A204.1 (cell line): Measurements from ENCODE around the gene COQ9.

Source experiments
- FAIRE-seq: peaks from 2 replicates; lab custom pipeline; 2012; peaks lifted over from hg19 to GRCh38; lab: Jason Lieb, UNC

COQ9 gene

DNA sequence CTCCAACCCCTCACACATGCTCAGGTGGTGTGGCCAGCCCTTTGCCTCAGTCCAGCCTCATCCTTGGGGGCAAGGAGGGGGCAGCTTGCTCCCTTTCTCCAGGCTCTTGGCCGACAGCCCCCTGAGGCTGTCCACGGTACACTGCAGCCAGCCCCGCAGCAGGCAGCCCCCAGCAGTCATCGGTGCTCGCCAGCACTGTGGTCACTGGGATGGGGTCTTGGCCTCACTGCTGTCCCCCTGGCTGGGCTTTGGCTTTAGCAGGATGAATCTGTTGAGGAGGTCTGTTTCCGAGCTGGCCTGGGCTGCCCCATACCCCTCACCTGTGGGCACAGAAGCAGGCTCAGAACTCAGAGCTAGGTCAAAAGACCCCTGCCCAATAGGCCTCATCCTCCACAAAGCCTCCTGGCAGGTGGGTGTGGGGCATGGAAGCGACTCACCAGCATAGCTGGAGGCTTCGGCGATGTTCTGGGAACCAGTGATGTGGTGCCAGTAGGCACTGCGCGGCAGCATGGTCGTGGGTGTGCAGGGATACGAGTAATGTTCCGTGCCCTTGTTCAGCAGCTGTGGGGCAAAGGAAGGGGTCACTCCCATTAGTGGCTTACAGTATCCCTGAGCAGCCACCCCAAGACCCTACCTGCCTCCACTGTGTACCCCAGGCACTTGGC is 26.0 kb downstream of the COQ9 start:
- no peak for FAIRE-seq

DNA sequence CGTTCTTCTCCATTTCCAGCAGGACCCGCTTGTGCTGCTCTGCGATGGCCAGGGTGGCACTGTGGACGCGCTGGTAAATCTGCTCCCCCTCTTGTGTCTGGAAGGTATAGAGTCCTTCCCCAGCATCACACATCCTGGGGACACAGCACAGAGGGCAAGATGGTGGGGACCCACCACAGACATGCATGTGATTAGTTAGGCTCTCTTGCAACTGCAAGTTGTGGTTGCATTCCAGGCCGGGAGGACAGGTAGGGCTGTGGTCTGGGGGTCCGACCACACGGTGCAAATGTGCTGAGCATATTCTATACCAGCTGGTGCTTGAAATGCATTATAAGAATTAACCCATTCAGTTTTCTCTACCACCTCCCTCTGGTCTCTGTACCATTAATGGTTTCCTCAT is 26.6 kb downstream of the COQ9 start:
- no peak for FAIRE-seq

DNA sequence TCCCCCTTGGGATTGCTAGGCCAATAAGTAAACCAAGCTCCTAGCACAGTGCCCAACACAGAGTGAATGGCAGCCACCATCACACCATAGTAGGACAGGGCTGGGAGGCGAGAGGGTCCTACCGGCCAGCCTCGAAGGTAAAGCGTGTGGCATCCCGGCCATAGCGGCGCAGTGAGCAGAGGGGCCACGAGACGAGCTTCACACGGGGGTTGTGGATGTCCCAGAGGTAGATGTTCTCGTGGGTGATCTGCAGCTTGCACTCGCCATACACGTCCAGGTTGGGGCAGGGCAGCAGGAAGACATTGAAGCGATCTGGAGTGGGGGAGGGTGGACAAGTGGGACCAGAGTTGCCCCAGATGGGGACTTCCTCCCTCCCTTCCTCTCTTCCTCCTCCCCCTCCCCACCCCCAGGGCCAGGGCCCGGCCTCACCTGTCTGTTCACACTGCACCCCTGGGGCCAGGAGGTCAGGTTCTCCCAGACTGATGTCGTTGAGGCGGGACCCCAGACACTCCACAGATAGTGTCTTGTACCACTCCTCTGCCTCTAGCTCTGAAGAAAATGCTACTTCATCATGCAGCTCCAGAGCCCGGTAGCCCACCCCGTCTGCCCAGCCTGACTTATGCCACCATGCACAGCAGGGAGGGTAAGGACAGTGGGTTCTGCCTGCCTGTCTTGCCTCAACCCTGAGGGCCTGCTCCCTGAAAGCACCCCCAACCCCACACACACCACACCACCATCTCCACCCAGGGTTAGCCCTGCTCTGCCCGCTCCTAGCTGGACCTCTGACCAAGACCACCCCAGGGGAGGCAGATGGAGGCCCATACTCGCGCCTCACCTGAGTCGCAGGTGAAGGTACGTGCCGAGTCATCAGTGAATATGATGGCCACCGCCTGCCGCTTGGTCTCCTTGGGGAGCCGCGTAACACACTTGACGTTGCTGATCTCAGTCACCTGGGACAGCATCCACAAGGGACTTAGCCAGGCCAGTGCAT is 27.7 kb downstream of the COQ9 start:
- no peak for FAIRE-seq

DNA sequence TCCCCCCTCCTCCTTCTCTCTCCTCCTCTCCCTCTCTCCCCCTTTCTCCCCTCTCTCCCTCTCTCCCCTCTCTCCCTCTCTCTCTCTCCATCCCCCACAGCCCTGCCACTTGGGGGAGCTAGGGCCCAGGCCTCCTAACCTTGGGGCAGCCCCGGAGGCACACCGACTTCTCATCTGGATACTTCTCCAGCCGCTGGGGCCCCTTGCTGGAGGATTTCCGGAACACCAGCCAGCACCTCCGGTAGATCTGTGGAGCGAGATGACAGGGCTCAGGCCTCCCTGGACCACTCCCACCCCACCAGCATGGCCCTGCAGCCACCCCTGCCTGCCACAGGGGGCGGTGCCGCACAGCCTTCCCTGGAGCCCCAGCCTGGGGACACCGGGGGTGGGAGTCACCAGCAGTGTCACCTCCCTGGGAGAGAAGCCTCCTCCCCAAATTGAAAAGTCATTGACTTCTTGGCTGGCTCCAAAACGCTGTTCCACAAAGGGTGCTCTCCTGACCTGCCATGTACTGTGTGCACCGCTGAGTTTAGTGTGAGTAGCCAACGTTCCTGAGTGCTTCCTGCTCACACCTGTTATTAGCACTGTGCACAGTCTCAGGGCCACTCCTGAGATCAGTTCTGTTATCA is 28.5 kb downstream of the COQ9 start:
- FAIRE-seq: no peak

DNA sequence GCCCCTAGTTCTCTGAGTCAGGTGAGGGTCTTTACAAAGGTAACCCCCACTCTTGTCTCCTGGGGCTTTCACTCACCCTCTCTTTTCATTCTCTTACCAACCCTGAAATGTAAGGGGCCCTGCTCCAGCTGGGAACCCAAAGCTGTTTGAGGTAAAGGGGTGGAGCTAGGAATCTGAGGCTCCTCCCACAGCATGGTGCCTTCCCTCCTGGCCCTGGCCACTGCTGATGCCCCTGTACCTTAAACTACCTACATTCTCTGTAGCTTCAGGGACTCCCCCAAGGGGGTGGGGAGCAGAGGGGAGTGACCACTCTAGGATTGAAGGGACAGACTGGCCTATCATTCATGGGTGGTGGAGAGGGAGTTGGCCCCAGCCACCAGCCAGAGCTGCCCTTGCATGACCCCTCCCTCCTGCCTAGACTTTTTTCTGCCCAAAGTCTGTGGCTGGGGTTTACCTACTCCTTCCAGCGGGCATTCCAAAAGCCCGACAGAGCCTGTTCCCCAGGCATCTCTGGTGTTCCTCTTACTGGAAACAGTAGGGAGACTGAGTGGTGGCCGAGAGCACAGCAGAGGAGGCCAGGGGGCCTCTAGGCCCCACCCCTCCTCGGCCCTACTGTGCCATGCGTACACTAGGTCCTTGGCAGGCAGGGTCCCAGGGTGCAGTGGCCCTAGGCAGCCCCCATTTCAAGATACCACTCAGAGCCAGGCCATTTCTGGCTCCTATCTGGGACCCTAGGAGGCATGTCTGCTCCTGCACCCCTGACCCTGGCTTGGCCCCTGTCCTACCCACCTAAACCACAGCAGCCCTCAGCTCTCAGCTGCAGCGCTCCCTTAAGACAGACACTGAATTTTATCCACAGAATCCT is 29.5 kb downstream of the COQ9 start:
- FAIRE-seq: no peak

DNA sequence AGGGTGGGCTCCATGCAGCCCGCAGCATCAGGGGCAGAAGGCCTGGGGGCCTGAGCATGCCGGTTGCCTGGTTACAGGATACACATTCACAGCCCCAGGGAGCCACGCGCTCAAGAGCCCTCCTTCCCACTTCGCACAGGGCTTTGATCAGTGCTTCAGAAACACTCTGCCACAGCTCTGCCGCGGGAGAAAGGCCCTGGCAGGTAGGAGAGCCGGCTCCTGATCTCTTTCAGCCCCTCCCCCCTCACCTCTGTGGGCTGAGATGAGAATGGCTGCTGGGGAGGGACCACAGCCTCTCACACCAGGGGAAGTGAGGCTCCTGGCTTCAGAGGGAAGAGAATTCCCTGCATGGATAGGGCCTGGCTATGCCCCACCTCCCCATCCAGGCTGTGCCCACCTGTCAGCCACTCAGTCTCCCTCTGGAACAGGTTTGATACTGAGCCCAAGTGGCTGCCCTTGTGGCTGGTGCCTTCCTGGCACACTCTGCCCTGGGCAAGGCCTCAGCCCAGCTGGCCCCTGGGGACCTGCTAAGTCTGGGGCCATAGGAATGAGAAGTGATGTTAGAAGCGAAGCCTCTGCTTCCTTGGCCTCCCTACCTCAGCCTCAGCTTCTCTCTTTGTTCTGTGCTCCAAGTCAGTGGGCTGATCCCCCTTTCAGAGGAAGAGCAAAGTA is 30.4 kb downstream of the COQ9 start:
- FAIRE-seq: no peak

DNA sequence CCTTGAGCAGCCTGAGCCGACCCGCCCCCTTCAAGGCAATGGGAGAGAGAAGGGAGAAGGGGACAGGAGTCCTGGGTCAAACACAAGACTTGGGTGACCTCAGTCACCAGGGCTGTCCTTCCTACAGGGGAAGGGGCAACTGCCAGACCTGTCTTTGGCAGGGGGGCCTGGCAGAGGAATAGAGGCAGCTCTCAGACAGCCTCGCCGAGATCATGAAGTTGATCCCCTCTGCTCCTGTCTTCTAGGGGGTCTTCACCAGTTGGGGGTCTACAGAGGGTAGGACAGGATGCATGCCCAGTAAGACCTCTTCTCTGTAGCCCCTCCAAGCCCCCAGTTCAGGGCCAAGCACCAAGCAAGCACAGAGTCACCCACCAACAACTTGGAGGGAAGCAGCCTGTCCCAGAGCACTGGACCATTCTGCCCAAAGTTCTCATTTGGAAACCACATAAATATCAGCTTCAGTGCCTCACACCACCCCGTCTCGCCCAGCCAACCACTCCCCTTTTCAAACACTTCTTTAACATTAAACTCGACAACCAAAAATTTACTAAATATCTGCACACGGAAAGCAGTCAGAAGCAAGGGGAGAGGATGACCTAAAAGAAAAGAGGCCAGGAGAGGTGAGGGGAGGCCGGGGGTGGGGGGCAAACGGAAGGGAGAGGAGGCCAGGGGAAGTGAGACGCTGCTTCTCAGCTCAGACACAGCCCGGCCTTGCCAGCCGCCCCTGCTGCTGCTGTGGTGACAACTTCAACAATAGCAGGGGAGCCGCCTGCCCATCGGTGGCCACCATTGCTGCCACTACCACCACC is 31.3 kb downstream of the COQ9 start:
- no peak for FAIRE-seq

DNA sequence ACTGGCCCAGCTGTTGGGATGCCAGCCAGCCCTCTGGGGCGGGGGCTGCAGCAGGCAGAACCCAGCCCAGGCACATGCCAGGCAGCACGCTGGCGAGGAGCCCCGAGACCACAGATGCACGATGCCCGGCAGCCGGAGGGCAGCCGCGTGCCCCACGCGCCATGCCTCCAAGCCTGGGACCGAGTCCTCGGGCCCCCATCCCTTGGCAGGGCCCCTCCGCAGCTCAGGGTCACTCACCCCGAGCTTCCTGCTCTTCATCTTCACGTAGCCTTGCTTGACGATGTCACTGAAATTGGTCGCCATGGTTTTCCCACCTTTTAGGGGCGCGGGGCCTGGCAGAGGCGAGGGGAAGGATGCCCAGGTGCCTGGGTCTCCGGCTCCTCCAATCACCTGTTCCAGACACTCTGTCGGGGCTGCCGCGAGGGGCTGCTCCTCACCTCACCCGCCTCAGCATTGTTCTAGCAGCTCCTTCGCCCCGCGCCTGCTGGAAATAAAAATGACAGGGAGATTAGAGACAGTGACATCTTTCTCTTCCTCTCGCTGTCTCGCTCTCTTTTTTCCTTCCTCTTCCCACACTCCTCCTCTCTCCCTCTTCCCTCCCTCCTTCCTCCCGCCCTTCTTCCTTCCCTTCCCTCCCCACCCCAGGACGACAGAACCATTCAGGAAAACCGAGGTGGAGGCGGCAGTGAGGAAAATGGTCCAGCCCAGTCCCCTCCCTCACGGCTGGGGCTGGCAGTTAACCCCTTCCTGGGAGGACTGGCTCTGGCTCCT is 32.1 kb downstream of the COQ9 start:
- no peak for FAIRE-seq

DNA sequence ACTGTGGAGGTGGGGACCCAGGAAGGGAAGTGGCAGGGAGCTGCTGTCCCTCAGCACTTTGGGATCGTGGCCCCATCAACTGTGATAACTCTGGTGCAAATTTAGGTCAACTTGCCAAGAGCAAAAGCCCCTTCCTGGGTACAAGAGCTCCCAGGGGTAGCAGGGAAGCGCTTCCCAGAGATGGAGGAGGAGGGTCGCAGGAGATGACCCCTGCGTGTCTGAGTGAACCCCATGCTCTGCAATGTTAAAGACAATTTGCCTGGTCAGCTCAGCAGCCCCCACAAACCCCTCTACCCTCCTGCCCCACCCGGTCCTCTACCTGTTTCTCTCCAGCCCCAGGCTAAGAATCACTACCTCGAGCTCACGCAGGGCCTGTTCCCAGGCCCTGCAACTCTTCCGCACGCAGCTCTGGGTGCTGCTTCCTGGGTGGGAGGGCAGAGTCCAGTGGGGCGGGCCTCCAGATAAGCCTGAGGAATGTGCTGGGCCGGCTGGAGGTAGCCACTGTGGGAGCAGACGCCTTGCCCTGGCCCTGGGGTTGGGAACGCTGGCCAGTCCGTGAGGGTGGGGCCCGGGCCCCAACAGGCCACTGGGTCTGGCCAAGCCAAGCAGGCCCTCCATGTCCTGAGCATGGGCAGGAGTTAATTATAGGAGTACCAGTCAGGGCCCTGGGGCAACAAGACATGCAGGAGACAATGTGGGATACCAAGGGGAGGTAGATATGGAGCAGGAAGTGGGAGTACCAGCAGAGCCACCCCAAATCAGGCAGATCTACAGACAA is 32.9 kb downstream of the COQ9 start:
- no peak for FAIRE-seq

DNA sequence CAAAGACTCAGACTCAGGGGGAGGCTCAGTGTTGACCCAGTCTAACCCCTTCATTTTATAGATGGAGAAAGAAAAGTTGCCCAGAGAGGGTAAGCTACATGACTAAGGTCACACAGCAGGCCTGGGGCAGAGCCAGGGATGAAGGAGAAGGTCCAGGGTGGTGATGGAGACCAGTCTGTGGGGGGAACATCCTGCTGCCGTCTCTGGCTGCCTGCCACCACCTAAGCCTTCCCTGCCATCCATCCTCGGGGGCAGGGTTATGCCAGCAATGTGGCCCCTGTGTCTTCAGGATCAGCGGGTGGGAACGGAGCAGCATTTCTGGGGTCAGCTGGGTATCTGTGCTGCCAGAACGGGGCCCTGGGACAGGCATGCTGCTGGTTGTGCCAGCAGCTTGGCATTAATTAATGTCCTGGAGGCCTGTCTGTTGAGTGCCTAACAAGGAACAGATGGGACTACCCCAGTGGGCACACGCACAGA is 33.5 kb downstream of the COQ9 start:
- no peak for FAIRE-seq

DNA sequence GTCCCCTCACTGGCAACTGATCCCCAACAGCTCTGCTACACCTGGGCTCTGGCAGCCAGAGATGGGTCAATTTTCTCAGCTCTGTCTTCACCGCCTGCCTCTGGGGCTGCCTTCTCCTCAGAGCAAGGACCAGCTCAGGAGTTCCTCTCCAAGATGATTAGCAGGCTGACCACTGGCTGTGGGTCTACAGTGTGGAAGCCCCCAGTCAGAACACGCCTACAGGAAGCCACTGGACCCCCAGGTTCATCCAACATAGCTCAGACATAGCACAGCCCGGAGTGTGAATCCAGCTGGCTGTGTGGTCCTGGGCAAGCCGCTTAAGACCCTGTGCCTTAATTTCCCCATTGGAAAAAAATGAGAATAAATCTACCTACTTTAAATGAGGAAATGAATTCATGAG is 34.1 kb downstream of the COQ9 start:
- no peak for FAIRE-seq

DNA sequence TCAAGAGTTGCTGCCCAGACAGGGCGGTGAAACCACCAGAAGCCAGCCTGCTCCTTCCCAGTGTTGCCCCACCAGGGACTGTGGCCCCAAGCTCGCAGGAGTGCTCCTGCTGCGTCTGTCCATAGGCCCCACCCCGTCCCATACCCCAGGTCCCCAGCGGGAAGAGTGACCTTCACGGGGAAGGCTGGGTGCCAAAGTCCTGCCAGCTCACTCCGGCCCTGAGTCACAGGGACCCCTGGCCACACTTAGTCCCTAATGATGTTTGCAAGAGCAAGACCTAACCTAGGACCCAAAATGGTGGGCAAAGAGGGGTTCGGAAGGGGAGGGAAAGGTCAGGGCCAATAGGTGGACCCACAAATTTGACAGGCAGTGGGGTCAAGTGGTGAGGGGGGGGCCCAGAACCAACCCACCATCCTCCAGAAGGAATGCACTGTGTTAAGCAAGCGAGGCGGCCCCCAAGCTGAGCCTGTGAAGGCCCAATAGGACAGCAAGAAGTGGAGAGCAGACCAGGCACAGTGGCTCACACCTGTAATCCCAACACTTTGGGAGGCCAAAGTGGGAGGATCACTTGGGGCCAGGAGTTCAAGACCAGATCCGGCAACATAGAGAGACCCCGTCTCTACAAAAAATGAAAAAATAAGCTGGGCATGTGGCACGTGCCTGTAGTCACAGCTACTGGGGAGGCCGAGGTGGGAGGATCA is 35.7 kb downstream of the COQ9 start:
- FAIRE-seq: no peak

DNA sequence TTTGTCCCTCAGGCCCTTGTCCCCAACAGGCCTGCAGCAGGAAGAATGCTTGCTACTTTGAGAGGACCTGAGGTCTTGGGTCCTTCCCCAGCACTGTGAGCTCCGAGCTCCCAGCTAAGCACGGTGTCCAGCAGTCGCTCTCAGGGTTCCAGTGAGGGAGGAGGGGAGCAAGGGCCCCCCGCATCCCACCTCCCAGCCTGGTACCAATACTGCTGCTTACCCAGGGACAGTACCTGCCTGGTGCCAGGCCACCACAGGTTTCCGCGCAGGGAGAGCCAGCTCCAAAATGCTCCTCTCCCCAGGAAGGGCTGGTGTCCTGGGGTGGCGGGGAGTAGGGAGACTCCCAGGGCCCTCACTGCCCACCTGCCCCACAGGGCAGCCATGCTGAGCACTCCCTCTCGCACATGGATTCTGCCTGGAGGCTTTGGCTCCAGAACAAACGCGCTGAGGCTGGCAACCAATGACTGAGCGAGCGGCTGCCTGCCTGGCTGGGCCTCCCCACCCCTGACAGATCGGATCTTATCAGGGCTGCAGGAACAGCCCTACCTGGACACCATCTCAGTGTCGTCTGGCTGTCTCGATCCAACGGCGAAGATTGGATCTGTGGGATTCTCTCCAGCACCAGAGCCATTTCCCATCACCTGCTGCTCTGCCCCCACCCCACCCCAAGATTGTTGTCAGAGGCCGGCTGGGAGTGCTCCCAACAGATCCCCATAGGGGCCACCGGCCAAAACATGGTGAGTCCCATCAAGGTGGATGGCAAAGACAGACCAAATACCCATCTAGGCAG is 36.6 kb downstream of the COQ9 start:
- FAIRE-seq: no peak

DNA sequence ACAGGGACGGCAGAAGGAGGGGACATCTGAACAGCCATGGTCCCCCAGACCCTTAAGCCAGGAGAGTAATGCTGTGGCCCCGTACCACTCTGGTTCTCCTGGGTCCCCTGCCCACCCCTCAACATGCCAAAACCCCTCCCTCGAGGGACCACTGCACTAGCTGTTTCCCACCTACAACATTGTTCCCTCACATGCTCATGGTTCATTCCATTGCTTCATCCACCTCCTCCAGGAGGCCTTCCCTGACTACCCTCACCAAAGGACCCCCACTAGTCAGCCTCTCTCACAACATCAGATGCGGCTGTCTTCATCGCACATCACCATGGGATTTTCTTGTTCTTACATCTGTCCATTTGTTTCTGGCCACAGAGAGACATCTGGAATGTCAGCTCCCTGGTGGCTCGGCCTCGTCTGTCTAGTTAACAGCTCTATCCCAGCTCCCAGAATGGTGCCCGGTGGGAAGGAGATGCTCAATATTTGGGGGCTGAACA is 37.3 kb downstream of the COQ9 start:
- FAIRE-seq: no peak

DNA sequence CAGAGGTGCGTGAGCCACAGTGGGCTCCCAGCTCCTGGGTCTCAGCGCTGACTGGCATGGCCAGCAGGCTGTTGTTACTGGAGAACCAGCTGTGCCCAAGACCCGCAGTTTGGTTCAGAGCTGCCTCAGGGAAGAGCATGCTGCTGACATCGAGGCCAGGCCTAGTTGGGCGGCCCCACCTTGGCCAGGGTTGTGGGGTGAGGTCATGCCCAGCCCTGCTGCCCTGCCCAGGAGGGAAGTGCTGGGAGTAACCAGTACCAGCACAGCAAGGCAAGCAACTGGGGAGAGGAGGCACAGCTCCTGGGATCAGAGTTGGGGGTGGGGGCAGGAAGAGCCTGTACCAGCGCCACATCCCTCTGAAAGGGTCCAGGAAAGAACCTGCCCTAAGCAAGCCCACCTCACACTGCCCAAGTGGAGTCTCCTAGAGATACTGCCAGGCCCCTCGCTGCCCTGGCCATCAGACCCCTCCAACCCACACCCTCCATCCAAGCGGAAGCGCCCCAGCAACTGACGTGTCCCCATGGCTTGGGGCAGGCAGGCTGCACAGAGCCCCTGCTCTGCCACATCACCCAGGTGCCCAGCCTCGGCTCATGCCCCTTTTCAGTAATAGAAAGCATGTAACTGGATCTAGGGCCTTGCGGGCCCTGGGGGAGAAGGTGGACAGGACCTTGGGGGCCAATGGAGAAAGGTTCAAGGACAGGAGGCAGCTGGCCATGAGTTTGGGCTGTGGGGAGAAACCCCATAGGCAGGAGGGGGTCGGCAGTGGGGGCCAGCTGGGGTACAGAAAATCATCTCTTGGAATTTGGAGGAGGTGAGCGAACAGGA is 38.0 kb downstream of the COQ9 start:
- FAIRE-seq: no peak
